GM12878 (cell line): Measurements from ENCODE around the gene MS4A6E. TPM values are rescaled to one million over a fixed set of nuclear protein-coding genes. Genes with fewer than 3 reads are reported as not detected.

Experiments
- ATAC-seq: fragments of 200-7000 bp; cut with Tn5 transposase; 3 replicates; pipeline ENCODE4 v1.9.1; 2020; ENCODE audit warnings: mild to moderate bottlenecking, moderate library complexity
- BruUV-seq: library from RNA; stranded (reverse); fragments of 400-500 nt; replicated peaks from 2 replicates; lab custom pipeline; 2021; lab: Mats Ljungman, UMichigan
- CTCF ChIA-PET: fragments of 300-600 bp; sonication (Branson Sonifier 250); formaldehyde crosslinking; extraction: SDS; loops from one replicate; lab custom pipeline; 2021; ENCODE audit warnings: inconsistent platforms; lab: Yijun Ruan, JAX
- POLR2A ChIA-PET: fragments of 350-600 bp; formaldehyde crosslinking; extraction: SDS; loops from one replicate; lab custom pipeline; 2021; ENCODE audit warnings: inconsistent platforms; lab: Charles Lee
- RAD21 ChIA-PET: fragments of 300-600 bp; sonication (Branson Sonifier 250); formaldehyde crosslinking; loops from one replicate; lab custom pipeline; 2023; ENCODE audit warnings: antibody characterized with exemption; ENCODE audit not compliant: unreplicated experiment; lab: Charles Lee
- SMC1A ChIA-PET: fragments of 300-600 bp; sonication (Branson Sonifier 250); formaldehyde crosslinking; loops from one replicate; lab custom pipeline; 2023; ENCODE audit not compliant: unreplicated experiment, uncharacterized antibody; lab: Charles Lee
- DNase-seq: peaks from one replicate; pipeline ENCODE4 v3.0.0-alpha.2; 2011; ENCODE audit warnings: low read depth, low spot score
- FAIRE-seq: peaks from 3 replicates; lab custom pipeline; 2011; peaks lifted over from hg19 to GRCh38; lab: Jason Lieb, UNC
- H2AFZ ChIP-seq: 2 replicates; pipeline ENCODE4 v1.6.0; 2011; ENCODE audit warnings: low read depth, low read length, control low read depth; ENCODE audit not compliant: control insufficient read depth
- H3K27ac ChIP-seq: 2 replicates; pipeline ENCODE4 v1.5.1; 2011; ENCODE audit warnings: control low read depth; ENCODE audit not compliant: control insufficient read depth, insufficient read depth
- H3K27me3 ChIP-seq, 2 experiments: replicated peaks in 1 of 2; 2 replicates each; pipeline versions ENCODE4 v1.6.0 to v1.6.1; 2011; ENCODE audit warnings: low read length in 1 of 2; ENCODE audit not compliant: control insufficient read depth in 2 of 2, insufficient read depth in 2 of 2
- H3K36me3 ChIP-seq, 2 experiments: 2 replicates each; pipeline ENCODE4 v1.5.1; 2011; ENCODE audit warnings: low read length in 1 of 2; ENCODE audit not compliant: control insufficient read depth in 2 of 2, insufficient read depth in 2 of 2
- H3K4me1 ChIP-seq: 2 replicates; pipeline ENCODE4 v1.6.1; 2011; ENCODE audit warnings: mild to moderate bottlenecking, low read length, moderate library complexity, mixed read lengths; ENCODE audit not compliant: control insufficient read depth, insufficient read depth
- H3K4me2 ChIP-seq: 2 replicates; pipeline ENCODE4 v1.6.0; 2011; ENCODE audit warnings: control low read depth; ENCODE audit not compliant: control insufficient read depth, insufficient read depth
- H3K4me3 ChIP-seq: fragments of 200-600 bp; sonication (generic); 2 replicates; pipeline ENCODE4 v1.5.1; 2016
- H3K79me2 ChIP-seq: 2 replicates; pipeline ENCODE4 v1.6.0; 2011; ENCODE audit warnings: low read length; ENCODE audit not compliant: control insufficient read depth, insufficient read depth
- H3K9ac ChIP-seq: 2 replicates; pipeline ENCODE4 v1.8.0; 2011; ENCODE audit warnings: low read length, control low read depth, mixed read lengths; ENCODE audit not compliant: control insufficient read depth, insufficient read depth
- H3K9me3 ChIP-seq: replicated peaks from 3 replicates; pipeline ENCODE4 v1.5.1; 2011; ENCODE audit warnings: mild to moderate bottlenecking, low read length; ENCODE audit not compliant: control insufficient read depth, insufficient read depth
- H4K20me1 ChIP-seq: 2 replicates; pipeline ENCODE4 v1.6.0; 2011; ENCODE audit not compliant: control insufficient read depth, insufficient read depth
- ATF2 ChIP-seq: IDR thresholded peaks from 2 replicates; pipeline ENCODE4 v1.6.1; 2012; ENCODE audit warnings: low read length, inconsistent platforms
- BHLHE40 ChIP-seq, 2 experiments: fragments of 450-650 bp in 1 of 2; IDR thresholded peaks; 2 replicates each; pipeline ENCODE4 v1.6.1; 2011 to 2017; ENCODE audit warnings: low read depth in 2 of 2, borderline replicate concordance in 1 of 2, improper control_type of control experiment in 1 of 2, low read length in 1 of 2, mild to moderate bottlenecking in 1 of 2
- ELK1 ChIP-seq: IDR thresholded peaks from 2 replicates; pipeline ENCODE4 v1.6.1; 2012; ENCODE audit warnings: low read depth, low read length, improper control_type of control experiment
- HDAC2 ChIP-seq: fragments of 200-600 bp; sonication (generic); IDR thresholded peaks from 2 replicates; pipeline ENCODE4 v1.6.1; 2017
- LARP7 ChIP-seq: fragments of 450-650 bp; IDR thresholded peaks from 2 replicates; pipeline ENCODE4 v1.6.1; 2017; ENCODE audit warnings: mild to moderate bottlenecking
- NR2C2 ChIP-seq: IDR thresholded peaks from 2 replicates; pipeline ENCODE4 v1.6.1; 2011; ENCODE audit warnings: borderline replicate concordance, low read depth; ENCODE audit not compliant: control insufficient read depth, insufficient read length
- RELA ChIP-seq: fragments of 450-650 bp; IDR thresholded peaks from 2 replicates; pipeline ENCODE4 v1.8.0; 2014; ENCODE audit warnings: borderline replicate concordance; ENCODE audit not compliant: partially characterized antibody
- RUNX3 ChIP-seq: IDR thresholded peaks from 2 replicates; pipeline ENCODE4 v1.6.1; 2012; ENCODE audit warnings: low read length, inconsistent platforms
- SP1 ChIP-seq: IDR thresholded peaks from one replicate; pipeline ENCODE4 v1.6.1; 2011; ENCODE audit warnings: low read depth, low read length
- STAT3 ChIP-seq: IDR thresholded peaks from 2 replicates; pipeline ENCODE4 v1.6.1; 2011; ENCODE audit warnings: low read depth, low read length, improper control_type of control experiment
- USF2 ChIP-seq: IDR thresholded peaks from 2 replicates; pipeline ENCODE4 v1.6.1; 2011; ENCODE audit warnings: low read depth, low read length, improper control_type of control experiment, borderline replicate concordance
- YY1 ChIP-seq: IDR thresholded peaks from 2 replicates; pipeline ENCODE4 v1.6.1; 2011; ENCODE audit warnings: low read depth, mild to moderate bottlenecking, low read length
- ZBED1 ChIP-seq: IDR thresholded peaks from 2 replicates; pipeline ENCODE4 v1.6.1; 2016; ENCODE audit warnings: borderline replicate concordance
- ZSCAN29 ChIP-seq: fragments of 450-650 bp; IDR thresholded peaks from 2 replicates; pipeline ENCODE4 v1.6.1; 2017; ENCODE audit warnings: mild to moderate bottlenecking, moderate library complexity
- WGBS: methylation state at CpG from one replicate; pipeline ENCODE4 v1.1.6; 2016; ENCODE audit warnings: low lambda C conversion rate; ENCODE audit not compliant: insufficient replicate concordance, insufficient coverage; ENCODE audit errors: missing lambda C conversion rate; 5-methylcytosine and 5-hydroxymethylcytosine counted together
- in situ Hi-C: fragments of 300-500 bp; cut with MboI; formaldehyde crosslinking; loops from 9 replicates; pipeline ENCODE4 v1.14.3; 2018; ENCODE audit warnings: mixed read lengths
- intact Hi-C: fragments of 100-400 bp; cut with micrococcal nuclease; formaldehyde crosslinking; loops from one replicate; pipeline ENCODE4 v1.14.2; 2022; ENCODE audit not compliant: unreplicated experiment
- polyA plus RNA-seq, 11 experiments: library from polyadenylated mRNA; depleted of rRNA in 4 of 11; unstranded in 6 of 11; stranded (reverse) in 5 of 11; fragments of >200 nt; fragmentation: Nextera tagmentation in 4 of 11; fragmentation: Illumina TruSeq in 1 of 11; extraction: Ambion mirVana in 4 of 11; extraction: Trizol in 1 of 11; gene quantifications; 1 replicate in 1 of 11; 2 replicates in 10 of 11; pipeline versions ENCODE4 v1.2.1 to v1.2.3, GENCODE V29; 2011 to 2016; ENCODE audit warnings: inconsistent platforms in 2 of 11, missing spikeins in 2 of 11, low read depth in 1 of 11
- total RNA-seq, 4 experiments: library from RNA; depleted of rRNA in 3 of 4; stranded (reverse); fragments of >200 nt in 3 of 4; fragmentation: Illumina TruSeq in 1 of 4; extraction: Trizol in 1 of 4; gene quantifications; 2 replicates each; pipeline versions ENCODE4 v1.2.1 to v1.2.3, GENCODE V29; 2013 to 2021
- TF ChIP-seq, protein P1 (sequence below): IDR thresholded peaks from 2 replicates; pipeline ENCODE4 v1.6.1; 2012; ENCODE audit warnings: improper control_type of control experiment, low read depth, low read length; ENCODE audit not compliant: insufficient replicate concordance

MS4A6E gene
- total and polyA plus RNA-seq, 10 of the 15 experiments (the other 5 are each of a cell fraction or from before 2014, with no cell fraction given) = 0.14 to 0.86 (median 0.47) TPM; not detected in 5

- TF ChIP-seq, protein P1, sequence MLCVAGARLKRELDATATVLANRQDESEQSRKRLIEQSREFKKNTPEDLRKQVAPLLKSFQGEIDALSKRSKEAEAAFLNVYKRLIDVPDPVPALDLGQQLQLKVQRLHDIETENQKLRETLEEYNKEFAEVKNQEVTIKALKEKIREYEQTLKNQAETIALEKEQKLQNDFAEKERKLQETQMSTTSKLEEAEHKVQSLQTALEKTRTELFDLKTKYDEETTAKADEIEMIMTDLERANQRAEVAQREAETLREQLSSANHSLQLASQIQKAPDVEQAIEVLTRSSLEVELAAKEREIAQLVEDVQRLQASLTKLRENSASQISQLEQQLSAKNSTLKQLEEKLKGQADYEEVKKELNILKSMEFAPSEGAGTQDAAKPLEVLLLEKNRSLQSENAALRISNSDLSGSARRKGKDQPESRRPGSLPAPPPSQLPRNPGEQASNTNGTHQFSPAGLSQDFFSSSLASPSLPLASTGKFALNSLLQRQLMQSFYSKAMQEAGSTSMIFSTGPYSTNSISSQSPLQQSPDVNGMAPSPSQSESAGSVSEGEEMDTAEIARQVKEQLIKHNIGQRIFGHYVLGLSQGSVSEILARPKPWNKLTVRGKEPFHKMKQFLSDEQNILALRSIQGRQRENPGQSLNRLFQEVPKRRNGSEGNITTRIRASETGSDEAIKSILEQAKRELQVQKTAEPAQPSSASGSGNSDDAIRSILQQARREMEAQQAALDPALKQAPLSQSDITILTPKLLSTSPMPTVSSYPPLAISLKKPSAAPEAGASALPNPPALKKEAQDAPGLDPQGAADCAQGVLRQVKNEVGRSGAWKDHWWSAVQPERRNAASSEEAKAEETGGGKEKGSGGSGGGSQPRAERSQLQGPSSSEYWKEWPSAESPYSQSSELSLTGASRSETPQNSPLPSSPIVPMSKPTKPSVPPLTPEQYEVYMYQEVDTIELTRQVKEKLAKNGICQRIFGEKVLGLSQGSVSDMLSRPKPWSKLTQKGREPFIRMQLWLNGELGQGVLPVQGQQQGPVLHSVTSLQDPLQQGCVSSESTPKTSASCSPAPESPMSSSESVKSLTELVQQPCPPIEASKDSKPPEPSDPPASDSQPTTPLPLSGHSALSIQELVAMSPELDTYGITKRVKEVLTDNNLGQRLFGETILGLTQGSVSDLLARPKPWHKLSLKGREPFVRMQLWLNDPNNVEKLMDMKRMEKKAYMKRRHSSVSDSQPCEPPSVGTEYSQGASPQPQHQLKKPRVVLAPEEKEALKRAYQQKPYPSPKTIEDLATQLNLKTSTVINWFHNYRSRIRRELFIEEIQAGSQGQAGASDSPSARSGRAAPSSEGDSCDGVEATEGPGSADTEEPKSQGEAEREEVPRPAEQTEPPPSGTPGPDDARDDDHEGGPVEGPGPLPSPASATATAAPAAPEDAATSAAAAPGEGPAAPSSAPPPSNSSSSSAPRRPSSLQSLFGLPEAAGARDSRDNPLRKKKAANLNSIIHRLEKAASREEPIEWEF = no peak
- no peak for TF ChIP-seq ZBED1
- no peak for TF ChIP-seq ZSCAN29
- TF ChIP-seq RUNX3 = no peak
These were observed 34.9 kb upstream of the MS4A6E start (continued) for GRCh38 chr11:60292145-60292544.

DNA sequence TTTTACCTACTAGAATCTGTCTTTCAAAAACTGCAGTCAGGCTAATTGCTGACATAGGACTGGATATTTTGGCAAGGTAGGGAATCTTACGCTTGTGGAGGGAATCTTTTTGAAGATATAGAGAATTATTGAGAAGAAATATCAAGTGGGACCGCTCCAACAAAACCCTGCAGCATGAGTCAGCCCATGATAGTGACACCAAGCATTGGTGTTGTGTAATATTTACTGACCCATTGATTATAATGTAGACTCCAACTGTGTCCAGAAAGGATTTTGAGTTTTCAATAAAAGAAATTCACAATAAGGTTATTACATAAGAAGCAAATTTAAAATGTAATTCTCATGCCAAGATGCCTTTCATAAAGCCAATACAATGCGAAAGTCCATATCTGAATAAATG, 25.9 kb upstream of the MS4A6E start:
- ATAC-seq (no peak), FAIRE-seq (no peak), DNase-seq (no peak)
- H2AFZ ChIP-seq = no peak overlapping the region
- H3K9ac ChIP-seq = no peak overlapping the region
- intact Hi-C loops (no loop called here), in situ Hi-C loops (no loop called here)
- H3K79me2 ChIP-seq = no peaks in the 10 kb centered on the region
- H3K9me3 ChIP-seq = no peaks in the 10 kb centered on the region
- 44% methylated on average over 3 of the region's 3 CpGs for WGBS
- H3K27ac ChIP-seq = no peak overlapping the region
- no peak overlapping the region for H3K4me3 ChIP-seq
- H4K20me1 ChIP-seq = no peaks in the 10 kb centered on the region
- ChIA-PET RAD21 (no interaction called here), POLR2A (no interaction called here), CTCF (no interaction called here), SMC1A (no interaction called here)
- H3K27me3 ChIP-seq = no peaks in the 10 kb centered on the region
- no peaks in the 10 kb centered on the region for H3K36me3 ChIP-seq
- no peak overlapping the region for H3K4me2 ChIP-seq
- H3K4me1 ChIP-seq = no peaks in the 10 kb centered on the region
- BruUV-seq = no TSS peak
- TF ChIP-seq SP1 (no peak), ATF2 (no peak), STAT3 (no peak), ELK1 (no peak), HDAC2 (no peak), NR2C2 (no peak), LARP7 (no peak), BHLHE40 (IDR thresholded peaks at IDR 0.05; ENCODE audit: borderline replicate concordance in 1 of 2, low read depth in 2 of 2, low read length in 1 of 2) (no peak), USF2 (no peak), YY1 (no peak), RELA (no peak)
